Stimulated activated CD4-positive, alpha-beta T cell treated with anti-CD3 and anti-CD28 coated beads, Interleukin-15, amount 100 ng/mL, for 24 hours (primary cell): ENCODE results near the gene ANAPC2.

Source experiments
- DNase-seq: peaks from one replicate; pipeline ENCODE4 v3.0.0-alpha.2; 2020

ANAPC2 gene

GRCh38 chr9:137226338-137227053 lies 38.1 kb upstream of the ANAPC2 start:
- no peak for DNase-seq

DNA sequence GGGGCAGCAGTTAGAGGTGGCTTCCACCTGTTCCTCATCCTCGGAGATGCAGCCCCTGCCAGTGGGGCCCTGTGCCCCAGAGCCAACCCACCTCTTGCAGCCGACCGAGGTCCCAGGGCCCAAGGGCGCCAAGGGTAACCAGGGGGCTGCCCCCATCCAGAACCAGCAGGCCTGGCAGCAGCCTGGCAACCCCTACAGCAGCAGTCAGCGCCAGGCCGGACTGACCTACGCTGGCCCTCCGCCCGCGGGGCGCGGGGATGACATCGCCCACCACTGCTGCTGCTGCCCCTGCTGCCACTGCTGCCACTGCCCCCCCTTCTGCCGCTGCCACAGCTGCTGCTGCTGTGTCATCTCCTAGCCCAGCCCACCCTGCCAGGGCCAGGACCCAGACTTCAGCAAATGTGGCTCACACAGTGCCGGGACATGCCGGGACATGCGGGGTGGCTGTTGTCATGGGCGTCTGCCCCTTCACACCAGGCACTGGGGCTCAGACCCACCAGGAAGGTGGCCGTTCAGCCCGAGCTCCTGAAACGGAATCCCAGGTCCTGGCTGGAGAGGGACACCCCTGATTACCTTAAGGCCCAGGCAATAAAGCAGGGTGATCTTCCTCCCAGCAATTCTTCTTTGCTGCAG lies 37.5 kb upstream of the ANAPC2 start:
- DNase-seq: no peak

DNA sequence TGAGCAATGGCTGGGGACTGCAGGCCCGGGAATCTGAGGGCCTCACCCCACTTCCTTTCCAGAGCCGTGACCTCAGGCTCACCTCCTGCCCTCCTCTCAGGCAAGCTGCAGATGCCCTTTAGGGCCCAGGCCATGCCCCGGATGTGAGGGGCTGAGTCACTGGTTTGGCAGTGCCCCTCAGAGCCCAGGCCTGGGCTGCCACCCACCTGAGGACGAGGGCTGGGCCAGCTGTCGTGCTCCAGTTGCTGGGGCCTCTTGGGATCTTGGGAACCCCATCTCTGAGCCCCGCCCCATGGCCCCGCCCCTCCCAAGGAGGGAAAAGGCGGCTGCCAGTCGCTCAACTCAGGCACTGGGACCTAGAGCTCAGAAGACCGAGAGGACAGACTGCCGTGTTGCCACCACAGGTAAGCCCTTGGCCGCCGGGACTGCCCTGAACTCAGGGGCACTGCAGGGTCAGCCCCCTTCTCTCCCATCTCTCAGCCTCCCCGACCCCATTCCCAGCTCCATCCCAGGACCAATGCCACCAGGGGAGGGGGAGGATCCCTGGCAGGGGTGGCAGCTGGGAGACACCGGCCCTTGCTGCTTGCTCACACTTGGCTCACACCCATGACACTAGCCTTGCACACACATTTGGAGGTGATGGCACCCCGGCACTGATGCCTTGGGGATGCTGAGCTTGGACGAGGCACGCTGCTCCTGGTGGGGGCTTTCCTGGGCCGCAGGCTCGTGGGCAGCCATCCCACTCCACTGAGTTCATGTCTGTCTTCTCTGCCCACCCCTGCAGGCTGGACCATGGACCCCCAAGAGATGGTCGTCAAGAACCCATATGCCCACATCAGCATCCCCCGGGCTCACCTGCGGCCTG lies 36.7 kb upstream of the ANAPC2 start, which contains the start of gene CYSRT1:
Gene CYSRT1 (plus strand): TSS at position 345 of the 865 bp plus-strand sequence. CDS start 448 bp downstream, at position 793.
- peak; percentile 47 for DNase-seq

- DNase-seq: peak; percentile 99
Observed at GRCh38 chr9:137223078-137223970, 35.0 kb upstream of the ANAPC2 start.

- no peak for DNase-seq
Observed at GRCh38 chr9:137222190-137223077, 34.1 kb upstream of the ANAPC2 start, which contains the start of gene RNF208. TSS of gene RNF208 (minus strand) at chr9:137222240. CDS start at chr9:137221212, 1,028 bp downstream.

DNA sequence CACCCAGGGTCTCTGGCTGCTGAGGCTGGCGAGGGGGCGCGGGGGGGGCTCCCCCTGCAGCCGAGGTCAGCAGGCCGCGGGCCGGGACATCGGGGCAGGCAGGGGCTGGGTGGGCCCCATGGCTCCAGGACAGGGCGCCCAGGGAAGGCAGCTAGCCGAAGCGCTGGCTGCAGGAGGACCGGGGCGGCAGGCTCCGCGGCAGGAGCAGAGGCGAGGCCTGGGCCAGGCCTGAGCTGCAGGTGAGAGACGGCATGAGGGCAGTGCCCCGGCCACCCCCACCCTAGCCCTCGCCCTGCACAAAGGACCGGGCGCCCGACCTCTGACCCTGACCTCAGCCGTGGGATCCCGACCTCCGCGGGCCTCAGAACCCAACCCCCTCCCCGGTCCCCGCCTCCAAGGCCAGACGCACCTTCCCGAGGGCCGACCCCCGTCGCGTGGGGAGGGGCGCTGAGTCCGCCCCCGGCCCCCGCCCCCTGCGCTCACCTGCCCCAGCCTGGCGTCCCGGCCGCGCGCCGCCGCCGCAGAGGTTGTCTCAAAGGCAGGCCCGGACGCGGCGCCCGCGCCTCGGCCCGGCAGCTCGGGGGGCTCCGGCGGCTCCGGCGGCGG lies 33.2 kb upstream of the ANAPC2 start:
- no peak for DNase-seq

DNA sequence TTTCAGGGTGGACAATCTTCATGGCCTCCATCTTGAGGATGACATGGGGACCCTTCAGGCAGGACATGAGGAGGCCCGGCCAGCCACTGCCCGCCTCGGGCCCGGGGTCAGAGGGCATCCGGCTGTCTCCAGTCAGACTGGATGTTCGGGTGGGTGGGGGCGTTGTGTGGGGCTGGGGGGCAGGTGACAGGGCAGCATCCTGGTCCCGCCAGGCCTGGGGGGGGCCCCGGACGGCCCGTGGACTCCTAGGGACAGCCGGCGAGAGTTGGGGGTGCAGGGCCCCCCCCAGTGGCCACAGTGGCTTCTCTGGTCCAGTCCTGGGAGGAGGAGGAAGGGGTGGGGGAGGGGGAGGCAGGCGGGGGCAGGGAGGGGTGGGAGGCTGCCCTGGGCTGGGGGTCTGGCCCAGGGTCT lies 32.7 kb upstream of the ANAPC2 start:
- DNase-seq: no peak

DNA sequence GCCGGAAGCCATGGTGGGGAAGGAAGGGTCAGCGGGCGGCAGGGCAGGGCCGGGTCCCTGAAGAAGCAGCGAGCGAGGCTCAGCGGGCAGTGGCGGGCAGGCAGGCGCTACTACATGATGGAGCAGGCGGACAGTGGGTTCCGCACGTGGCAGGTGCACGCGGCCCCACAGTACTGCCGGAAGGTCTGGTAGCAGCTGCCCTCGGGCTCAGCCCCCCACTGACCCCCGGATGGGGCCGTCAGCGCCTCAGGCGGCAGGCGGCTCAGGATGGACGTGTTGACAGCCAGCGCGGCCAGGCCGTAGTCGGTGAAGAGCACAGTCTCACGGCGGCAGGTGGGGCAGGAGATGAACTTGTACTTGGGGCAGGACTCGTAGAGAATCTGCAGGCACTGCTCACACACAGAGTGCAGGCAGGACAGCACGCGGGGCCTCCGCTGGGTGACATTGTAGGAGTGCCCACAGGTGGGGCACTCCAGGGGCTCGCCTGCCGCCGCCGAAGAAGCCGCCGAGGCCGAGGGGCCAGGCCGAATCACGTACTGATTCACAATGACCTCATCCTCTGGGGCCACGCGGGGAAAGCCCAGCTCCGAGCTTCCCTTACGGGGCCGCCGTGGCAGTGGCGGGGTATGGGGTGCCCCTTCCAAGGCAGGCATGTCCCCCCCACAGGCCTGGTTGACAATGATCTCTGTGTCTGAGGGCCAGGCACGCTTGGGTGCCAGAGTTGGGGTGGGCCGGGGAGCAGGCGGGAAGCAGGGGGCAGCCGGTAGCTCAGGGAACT lies 32.1 kb upstream of the ANAPC2 start:
- no peak for DNase-seq

DNA sequence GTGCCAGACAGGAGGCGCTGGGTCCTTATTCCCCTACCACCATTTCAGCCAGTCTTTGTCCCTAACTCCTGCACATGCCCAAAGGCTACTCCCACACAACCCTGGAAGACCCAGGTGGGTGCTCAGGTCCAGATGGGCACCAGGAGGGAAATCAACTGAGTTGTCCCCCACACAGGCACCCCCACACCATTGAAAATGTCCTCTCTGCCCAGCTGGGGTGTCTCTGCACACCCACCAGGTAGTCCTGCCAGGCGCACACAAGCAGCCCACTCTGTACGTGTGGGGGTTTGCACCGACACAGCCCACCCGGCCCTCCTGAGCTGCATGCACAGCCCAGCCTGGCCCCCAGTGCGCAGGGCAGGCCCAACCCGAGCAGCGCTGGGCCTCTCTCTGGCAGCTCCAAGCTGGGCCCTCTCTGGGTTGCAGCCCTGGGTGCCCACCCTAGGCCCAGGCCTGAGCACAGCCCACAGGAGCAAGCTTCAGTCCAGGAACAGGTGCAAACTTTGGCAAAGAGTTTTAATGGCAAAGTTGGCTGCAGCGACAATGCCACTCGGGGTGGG lies 31.5 kb upstream of the ANAPC2 start:
- no peak for DNase-seq

GRCh38 chr9:137218754-137219271 lies 30.5 kb upstream of the ANAPC2 start:
- peak; percentile 22 for DNase-seq

DNA sequence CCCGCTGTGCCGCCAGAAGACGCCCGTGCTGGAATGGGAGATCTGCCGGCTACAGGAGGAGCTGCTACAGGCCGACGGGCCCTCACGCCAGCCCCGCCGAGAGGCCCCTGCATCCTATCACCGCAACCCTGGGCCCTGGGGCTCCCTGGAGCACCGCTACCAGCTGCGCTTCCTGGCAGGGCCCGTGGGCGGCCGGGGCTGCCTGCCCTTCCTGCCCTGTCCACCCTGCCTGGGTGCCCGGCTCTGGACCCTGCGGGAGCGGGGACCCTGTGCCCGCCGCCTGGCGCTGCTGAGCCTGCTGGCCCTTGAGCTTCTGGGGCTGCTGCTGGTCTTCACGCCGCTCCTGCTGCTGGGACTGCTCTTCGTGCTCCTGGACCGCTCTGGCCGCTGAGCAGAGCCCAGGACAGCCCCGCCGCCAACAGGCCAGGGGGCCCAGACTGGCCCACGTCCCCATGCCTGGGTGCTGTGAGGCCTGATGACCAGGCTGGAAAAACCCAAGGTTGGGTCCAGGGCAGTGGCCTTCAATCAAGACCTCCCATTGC lies 29.9 kb upstream of the ANAPC2 start:
- no peak for DNase-seq

DNA sequence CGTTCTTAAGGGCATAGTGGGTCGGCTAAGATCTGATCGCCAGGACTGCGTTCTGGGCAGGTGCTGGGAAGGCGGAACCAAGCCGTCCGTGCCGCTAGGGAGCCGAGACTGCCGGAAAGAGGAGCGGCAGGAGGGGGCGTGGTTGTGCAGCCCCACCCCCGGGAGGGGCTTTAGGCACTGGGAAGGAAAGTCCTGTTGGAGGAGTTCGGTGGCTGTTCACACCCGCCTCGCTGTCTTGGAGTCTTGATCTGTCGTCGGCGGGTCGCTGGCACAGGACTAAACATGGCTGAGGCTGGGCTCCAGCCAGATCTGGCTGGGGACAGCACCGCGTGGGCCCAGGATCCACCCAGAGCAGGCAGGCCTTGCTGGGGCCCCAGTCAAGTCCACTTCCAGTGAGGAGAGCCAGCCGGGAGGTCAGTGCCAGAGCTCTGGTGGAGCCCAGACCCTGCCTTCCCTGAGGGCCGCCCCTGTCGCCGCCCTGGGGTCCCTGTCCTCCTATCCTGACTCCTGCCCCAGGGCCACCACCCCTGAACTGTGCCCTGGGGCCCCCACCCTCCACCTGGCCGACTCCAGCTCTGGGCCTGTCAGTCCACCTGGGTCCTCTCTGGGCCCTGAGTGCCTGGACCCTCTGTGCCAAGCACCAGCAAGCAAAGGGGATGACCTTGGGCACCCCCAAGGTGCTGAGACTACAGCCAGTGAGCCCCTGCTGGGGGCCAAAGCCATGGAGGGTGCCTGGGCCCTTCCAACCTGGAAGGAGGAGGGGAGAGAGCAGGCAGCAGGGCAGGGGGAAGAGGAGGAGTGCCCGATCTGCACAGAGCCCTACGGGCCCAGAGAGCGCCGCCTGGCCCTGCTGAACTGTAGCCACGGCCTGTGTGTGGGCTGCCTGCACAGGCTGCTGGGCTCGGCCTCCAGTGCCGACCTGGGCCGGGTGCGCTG lies 29.2 kb upstream of the ANAPC2 start:
- no peak for DNase-seq

- DNase-seq: no peak
Observed at GRCh38 chr9:137216188-137216965, 28.0 kb upstream of the ANAPC2 start.

GRCh38 chr9:137215196-137215986 lies 27.0 kb upstream of the ANAPC2 start:
- DNase-seq: no peak

- no peak for DNase-seq
Observed at GRCh38 chr9:137214620-137215019, 26.3 kb upstream of the ANAPC2 start.
